Omental fat pad (tissue), 4 donors: Measurements from ENCODE around the gene ZDHHC8. TPM values are rescaled to one million over a fixed set of nuclear protein-coding genes. Genes with fewer than 3 reads are reported as not detected.

Experiments
- ATAC-seq: fragments of 150-250 bp; one replicate; pipeline ENCODE4 v1.9.1; 2016; ENCODE audit warnings: mild to moderate bottlenecking, moderate library complexity; ENCODE audit not compliant: low FRiP score
- DNase-seq: peaks from one replicate; pipeline ENCODE4 v3.0.0-alpha.2; 2019; ENCODE audit warnings: low spot score
- total RNA-seq, 4 donors: library from RNA; depleted of rRNA; stranded (reverse); fragments of >200 nt; gene quantifications; one replicate each; pipeline ENCODE4 v1.1.0, GENCODE V29; 2016
- TF ChIP-seq, protein P1 (sequence below), 3 donors: fragments of 450-650 bp; IDR thresholded peaks; one replicate each; pipeline ENCODE4 v1.5.1; 2016 to 2017; ENCODE audit warnings: antibody characterized with exemption in 3 of 3, mild to moderate bottlenecking in 3 of 3, moderate library complexity in 2 of 3

The ZDHHC8 gene
- total RNA-seq, 4 donors from 2014 or later = 9.5 to 23.3 (median 16.4) TPM

DNA sequence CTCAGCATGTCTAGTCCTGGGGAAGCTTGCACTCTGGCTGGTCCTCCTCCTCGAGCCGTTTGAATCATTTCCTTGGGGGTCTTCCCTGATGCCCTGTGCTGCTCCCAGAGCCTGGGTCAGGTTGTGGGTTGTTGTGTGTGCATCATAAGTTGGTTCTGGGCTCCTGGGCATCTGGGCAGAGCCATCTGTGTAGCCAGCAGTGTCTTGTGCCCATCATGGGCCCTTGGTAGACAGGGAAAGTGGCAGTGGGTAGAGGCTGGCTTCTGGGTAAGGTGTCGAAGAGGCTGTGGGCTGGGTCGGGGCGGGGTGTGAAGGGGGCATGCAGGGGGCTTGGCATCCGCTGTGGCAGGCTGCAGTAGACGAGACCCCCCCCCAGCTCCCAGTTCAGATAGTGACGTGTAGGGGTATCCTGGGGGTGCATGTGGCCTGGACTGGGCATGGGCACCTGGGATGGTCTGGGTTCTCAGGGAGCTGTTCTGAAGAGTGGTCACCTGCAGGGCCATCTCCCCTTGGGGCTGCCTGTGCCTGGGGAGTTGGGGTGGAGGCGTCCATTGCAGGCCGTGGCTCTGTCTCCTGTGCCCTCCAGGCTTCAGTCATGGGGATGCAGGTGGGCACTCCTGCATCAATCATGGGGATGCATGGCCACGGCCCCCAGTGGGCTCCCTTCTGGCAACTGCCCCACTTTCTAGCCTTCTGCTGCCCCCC, 7.4 kb upstream of the ZDHHC8 start:
- DNase-seq (no peak), ATAC-seq (no peak)
- TF ChIP-seq, protein P1, sequence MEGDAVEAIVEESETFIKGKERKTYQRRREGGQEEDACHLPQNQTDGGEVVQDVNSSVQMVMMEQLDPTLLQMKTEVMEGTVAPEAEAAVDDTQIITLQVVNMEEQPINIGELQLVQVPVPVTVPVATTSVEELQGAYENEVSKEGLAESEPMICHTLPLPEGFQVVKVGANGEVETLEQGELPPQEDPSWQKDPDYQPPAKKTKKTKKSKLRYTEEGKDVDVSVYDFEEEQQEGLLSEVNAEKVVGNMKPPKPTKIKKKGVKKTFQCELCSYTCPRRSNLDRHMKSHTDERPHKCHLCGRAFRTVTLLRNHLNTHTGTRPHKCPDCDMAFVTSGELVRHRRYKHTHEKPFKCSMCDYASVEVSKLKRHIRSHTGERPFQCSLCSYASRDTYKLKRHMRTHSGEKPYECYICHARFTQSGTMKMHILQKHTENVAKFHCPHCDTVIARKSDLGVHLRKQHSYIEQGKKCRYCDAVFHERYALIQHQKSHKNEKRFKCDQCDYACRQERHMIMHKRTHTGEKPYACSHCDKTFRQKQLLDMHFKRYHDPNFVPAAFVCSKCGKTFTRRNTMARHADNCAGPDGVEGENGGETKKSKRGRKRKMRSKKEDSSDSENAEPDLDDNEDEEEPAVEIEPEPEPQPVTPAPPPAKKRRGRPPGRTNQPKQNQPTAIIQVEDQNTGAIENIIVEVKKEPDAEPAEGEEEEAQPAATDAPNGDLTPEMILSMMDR (IDR thresholded peaks at IDR 0.05) = no peak

DNA sequence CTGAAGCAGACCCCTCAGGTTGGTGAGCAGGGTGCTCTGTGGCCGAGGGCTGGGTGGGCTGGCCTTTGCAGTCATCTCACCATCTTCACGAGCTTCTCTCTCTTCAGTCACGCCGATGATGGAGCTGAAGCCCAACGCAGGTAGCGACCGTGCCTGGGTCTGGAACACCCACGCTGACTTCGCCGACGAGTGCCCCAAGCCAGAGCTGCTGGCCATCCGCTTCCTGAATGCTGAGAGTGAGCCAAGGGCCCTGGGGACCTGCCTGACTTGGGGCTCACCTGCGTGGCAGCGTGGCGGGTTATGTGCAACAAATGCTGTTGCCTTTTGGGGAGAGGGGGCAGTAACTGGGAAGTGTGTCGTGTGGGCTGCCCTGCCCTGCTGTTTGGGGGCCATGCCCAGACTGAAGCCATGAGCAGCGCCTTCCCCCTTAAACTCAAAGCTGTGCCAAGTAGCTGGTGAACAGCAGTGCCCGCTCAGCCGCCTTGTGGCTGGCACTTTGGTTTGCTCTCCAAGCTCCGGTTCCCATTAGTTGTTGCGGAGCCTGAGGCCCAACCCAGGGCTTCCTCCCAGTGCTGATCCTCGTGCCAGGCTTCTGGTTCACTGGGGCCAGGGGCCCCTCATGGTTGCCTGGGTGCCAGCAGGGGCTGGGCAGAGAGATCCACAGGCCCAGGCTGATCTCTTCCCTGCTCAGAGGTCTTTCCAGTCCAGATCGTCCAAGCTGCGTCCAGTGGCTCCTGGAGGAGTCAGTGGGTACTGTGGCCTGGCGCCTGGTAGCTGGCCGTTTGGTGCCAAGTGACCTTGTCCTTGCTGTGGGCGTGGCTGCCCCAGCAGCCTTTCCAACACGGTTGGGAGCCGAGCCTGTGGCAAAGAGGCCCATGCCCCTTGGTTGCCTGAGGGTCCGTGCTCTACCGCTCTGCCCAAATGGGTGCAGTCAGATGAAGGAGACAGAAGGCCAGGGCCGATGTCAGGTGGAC, 6.1 kb upstream of the ZDHHC8 start:
- TF ChIP-seq, protein P1 (IDR thresholded peaks at IDR 0.05) = no peak
- ATAC-seq = no peak

DNA sequence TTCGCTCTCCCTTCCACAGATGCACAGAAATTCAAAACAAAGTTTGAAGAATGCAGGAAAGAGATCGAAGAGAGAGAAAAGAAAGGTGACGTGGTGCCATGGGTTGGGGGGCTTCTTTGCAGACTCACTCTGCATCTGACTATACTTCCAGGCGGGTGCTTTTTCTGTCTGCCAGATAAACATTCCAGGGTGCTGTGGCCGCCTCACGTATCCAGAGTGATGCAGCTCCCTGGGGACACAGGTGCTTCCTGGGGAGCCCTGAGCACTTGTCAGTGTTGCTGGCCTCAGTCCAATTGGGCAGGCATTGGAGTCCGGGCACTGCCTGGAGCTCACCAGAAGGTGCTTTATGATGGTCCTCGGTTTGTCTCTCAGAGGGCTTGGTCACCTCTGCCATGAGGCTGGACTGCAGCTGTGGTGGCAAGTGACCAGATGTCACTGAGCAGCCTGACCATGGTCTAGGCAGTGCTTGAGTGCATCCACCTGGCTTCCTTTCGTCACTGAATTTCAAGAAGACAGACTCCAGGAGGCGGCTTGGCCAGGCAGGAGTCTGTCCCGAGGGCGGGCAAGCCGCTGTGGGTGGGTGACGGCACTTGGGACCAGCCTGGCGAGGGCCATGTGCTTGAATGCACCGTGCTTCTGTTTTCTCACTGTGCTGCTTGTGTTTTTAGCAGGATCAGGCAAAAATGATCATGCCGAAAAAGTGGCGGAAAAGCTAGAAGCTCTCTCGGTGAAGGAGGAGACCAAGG, 5.1 kb upstream of the ZDHHC8 start:
- no peak for ATAC-seq
- TF ChIP-seq, protein P1 (IDR thresholded peaks at IDR 0.05) = no peak
- DNase-seq = no peak

More for the DNA sequence above, 6.1 kb upstream of the ZDHHC8 start:
- DNase-seq = no peak

DNA sequence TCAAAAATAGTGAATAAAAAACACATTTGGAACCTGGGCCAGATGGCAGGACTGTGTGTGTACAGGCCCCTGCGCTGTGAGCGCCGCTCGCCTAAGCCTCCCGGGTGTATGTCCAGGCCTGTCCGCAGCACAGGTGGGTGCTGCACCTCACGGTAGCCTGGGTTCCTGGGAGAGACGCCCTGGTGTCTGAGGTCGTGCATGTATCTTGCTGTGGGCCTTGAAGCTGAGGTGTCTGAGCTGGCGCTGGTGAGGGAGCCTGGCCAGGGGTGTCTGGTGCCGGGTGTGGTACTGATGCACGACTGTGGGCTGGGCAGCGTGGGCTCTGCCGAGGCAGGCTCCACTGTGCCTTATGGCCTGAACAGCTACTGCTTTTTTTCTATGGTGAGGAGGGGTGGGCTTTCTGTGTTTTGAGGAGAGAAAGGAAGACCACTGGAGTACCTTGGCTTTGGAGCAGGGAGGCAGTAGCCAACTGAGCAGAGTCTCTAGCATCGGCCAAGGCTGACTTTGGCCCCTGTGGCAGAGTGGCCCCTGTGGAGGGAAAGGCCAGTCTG, 4.2 kb upstream of the ZDHHC8 start:
- TF ChIP-seq, protein P1 (IDR thresholded peaks at IDR 0.05) = no peak
- ATAC-seq (no peak), DNase-seq (no peak)

DNA sequence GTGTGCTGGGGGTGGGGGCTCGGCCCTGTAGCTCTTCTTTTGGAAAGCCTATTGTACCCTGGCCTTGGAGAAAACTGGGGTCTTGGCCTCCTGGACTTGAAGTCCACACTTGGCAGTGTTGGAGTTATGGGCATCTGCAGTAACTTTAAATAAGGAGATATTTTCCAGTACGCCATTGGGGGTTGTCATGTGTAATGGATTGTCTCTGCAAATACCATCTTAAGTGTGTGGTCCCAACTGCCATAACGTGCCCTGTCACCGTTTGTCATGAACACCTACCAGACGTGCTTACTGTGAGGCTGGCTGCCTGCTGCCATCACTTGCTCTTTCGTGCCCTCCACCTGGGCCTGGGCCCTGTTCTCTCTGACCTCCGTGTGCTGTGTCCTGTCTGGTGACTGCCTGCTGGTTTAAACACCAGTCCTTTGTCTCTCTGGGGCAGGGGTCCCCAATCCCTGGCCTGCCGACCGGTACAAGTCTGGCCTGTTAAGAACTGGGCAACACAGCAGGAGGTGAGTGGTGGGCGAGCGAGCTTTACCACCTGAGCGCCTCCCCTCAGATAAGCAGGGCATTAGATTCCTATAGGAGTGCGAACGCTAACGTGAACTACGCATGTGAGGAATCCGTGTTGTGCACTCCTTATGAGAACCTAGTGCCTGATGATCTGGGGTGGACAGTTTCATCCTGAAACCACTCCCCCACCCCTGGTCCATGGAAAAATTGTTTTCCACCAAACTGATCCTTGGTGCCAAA, 3.6 kb upstream of the ZDHHC8 start:
- no peak for DNase-seq
- TF ChIP-seq, protein P1 (IDR thresholded peaks at IDR 0.05) = no peak
- ATAC-seq = no peak

DNA sequence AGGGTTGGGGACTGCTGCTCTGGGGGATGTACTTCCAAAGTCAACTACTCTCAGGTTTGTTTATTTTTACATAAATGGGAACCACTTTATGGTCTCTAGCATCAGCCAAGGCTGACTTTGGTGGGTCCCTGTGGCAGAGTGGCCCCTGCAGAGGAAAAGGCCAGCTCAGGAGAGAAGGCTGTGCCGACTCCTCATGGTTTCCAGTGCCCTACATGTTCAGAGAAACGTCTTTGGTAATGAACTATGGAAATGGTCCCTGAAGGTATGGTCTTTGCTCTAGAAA, 3.0 kb upstream of the ZDHHC8 start:
- ATAC-seq = no peak
- TF ChIP-seq, protein P1 (IDR thresholded peaks at IDR 0.05) = no peak
- DNase-seq = no peak
